Measurements from ENCODE around the gene GIMAP1.
"Not testable (repeated sequence)": the region's sequence is repeated elsewhere in the genome, so short reads cannot be mapped to it uniquely, and the experiment has no call there.

Gene GIMAP1

DNA sequence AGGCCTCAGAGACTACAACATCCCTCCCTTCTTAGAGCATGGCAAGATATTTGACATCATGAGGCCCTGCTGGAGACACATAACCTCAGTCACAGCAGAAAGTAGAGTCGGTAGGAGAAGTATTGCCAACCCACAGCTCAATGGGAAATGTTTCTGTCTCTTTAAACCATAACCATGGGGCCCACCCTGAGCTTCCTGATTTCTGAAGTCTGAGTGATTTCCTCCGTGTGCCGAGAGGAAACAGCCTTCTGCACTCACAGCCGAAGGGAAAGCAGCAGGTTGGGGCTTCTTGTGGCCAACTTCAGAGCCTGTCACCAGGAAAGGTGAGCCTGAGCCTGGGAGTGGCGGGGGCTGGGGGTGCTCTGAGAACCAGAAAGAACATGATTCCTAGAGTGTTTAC lies at the start of gene GIMAP1:
Gene GIMAP1, plus strand, starts transcription at position 246 of the 400 bp plus-strand sequence. CDS start 2,435 bp downstream, outside the sequence.
- no peak for DNase-seq (ENCODE audit: insufficient read length, low spot score)
- FAIRE-seq = no peak
- TF ChIP-seq POLR2A (IDR thresholded peaks at IDR 0.05; ENCODE audit: low read depth, low read length) = no peak

DNA sequence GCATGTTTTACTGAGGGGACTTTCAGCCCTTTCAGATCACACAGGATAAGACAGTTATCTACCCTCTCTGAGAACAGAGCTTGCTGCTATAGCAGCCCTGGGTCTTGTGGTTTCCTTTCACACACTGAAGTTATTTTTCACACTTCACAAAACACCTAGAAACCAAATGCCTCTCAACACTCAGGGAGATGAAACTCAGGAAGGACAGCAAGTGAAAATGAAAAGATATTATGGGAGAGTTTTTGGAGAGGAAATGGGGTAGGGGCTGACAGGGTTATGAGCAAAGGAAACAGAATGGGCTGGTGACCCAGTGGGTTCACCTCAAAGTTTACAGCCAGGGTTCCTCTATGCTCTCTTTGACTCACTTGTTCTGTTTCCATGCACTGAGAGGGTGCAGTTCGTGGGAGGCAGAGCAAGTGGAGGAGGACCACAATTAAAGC lies 47.9 kb upstream of the GIMAP1 start:
- FAIRE-seq = no peak
- no peak for TF ChIP-seq POLR2A (IDR thresholded peaks at IDR 0.05; ENCODE audit: low read depth, low read length)
- DNase-seq (ENCODE audit: insufficient read length, low spot score) = no peak

DNA sequence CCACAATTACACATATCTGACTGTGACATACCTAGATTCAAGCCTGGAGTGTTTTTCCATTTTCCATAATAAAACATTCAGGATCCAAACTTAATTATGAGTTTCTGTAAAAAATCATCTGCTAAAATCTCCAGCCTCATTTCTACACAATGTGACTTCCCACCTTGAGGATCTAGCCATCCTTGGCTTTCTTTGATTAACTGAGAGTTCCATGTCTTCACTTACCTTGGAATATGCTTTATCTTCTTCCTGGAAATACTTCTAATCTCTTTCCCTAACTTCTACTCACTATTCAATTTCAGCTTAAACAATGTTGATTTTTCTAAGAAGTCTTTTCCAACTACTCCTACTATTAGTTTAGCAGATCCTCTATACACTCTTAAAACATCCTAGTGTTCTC lies 47.4 kb upstream of the GIMAP1 start:
- FAIRE-seq (no peak), DNase-seq (ENCODE audit: insufficient read length, low spot score) (no peak)
- TF ChIP-seq POLR2A (IDR thresholded peaks at IDR 0.05; ENCODE audit: low read depth, low read length) = no peak

DNA sequence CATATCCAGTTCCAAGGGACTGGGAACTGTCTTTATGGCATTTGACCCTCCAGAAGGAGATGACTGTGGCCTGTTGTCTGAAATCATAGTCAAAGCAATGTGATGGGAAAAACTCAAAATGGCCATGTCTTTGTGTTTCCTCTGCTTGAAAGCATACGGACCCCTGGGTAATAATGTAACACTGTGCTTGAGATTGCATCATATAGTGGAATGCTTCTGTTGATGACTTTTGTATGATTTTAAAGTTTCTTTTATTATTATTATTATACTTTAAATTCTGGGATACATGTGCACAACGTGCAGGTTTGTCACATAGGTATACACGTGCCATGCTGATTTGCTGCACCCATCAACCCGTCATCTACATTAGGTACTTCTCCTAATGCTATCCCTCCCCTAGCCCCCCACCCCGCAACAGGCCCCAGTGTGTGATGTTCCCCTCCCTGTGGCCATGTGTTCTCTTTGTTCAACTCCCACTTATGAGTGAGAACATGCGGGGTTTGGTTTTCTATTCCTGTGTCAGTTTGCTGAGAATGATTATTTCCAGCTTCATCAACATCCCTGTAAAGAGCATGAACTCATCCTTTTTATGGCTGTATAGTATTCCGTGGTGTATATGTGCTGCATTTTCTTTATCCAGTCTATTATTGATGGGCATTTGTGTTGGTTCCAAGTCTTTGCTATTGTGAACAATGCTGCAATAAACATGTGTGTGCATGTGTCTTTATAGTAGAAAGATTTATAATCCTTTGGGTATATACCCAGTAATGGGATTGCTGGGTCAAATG lies 44.4 kb upstream of the GIMAP1 start:
- not testable (repeated sequence) for DNase-seq (ENCODE audit: insufficient read length, low spot score); FAIRE-seq

DNA sequence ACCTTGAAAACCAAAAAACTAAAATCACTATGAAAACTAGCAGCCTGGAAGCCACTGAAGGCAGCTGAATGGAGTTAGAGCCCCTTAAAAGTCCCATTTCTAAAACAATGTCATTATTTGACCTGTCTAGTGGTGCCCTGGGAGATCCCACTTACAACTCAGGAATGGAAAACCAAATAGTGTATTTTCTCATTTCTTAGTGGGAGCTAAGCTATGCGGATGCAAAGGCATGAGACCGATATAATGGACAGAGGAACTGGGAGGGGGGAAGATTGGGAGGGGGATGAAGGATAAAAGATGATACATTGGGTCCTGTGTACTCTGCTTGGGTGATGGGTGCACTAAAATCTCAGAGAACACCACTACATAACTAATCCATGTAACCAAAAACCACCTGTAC lies 40.7 kb upstream of the GIMAP1 start:
- no peak for FAIRE-seq
- no peak for TF ChIP-seq POLR2A (IDR thresholded peaks at IDR 0.05; ENCODE audit: low read depth, low read length)
- DNase-seq (ENCODE audit: insufficient read length, low spot score) = no peak

DNA sequence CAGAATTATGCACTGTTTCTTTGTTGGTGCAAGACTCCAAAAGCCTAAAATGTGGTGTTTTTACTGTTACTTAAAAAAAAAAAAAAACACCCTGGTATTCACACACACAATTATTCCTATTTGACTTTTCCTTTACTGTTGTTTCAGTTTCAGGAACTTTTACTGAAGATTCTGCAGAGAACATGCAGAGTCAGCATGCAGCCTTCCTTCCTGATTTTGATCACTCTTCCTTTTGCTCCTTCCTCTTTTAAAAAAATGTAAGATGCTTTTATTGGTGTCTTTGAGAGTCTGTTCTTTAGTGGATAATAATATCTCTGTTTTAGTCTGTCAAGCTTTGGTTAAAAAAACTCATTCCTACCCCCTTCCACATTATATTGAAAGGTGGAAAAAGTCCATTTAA lies 40.1 kb upstream of the GIMAP1 start:
- not testable (repeated sequence) for DNase-seq (ENCODE audit: insufficient read length, low spot score)

DNA sequence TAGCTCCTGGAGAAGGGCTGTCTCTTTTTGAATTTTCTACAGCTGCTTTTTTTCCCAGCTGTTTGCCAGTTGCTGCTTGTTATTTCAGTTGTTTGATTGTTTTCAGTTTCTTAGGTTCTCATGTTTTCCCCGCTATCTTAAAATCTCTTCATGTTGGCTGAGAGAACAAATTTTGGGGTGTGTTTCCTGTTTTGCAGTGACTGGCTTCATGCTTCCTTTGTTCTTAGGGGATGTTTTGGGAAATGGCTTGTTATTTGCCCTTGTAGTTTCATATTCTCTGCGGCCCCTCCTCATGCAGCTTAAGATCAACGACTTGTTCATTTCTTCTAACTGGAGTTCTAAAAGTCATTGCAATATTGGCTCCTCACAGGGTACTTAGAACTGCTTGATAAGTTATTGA lies 39.6 kb upstream of the GIMAP1 start:
- FAIRE-seq; DNase-seq (ENCODE audit: insufficient read length, low spot score): not testable (repeated sequence)

More for the DNA sequence above, 40.1 kb upstream of the GIMAP1 start:
- not testable (repeated sequence) for FAIRE-seq

DNA sequence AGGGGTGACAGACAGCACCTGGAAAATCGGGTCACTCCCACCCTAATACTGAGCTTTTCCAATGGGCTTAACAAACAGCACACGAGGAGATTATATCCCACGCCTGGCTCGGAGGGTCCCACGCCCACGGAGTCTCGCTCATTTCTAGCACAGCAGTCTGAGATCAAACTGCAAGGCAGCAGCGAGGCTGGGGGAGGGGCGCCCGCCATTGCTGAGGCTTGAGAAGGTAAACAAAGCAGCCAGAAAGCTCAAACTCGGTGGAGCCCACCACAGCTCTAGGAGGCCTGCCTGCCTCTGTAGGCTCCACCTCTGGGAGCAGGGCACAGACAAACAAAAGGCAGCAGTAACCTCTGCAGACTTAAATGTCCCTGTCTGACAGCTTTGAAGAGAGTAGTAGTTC lies 37.8 kb upstream of the GIMAP1 start:
- not testable (repeated sequence) for FAIRE-seq; DNase-seq (ENCODE audit: insufficient read length, low spot score)

DNA sequence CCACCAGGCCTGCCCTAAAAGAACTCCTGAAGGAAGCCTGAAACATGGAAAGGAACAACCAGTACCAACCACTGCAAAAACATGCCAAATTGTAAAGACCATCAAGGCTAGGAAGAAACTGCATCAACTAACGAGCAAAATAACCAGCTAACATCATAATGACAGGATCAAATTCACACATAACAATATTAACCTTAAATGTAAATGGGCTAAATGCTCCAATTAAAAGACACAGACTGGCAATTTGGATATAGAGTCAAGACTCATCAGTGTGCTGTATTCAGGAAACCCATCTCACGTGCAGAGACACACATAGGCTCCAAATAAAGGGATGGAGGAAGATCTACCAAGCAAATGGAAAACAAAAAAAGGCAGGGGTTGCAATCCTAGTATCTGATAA lies 36.0 kb upstream of the GIMAP1 start:
- not testable (repeated sequence) for FAIRE-seq; DNase-seq (ENCODE audit: insufficient read length, low spot score)

DNA sequence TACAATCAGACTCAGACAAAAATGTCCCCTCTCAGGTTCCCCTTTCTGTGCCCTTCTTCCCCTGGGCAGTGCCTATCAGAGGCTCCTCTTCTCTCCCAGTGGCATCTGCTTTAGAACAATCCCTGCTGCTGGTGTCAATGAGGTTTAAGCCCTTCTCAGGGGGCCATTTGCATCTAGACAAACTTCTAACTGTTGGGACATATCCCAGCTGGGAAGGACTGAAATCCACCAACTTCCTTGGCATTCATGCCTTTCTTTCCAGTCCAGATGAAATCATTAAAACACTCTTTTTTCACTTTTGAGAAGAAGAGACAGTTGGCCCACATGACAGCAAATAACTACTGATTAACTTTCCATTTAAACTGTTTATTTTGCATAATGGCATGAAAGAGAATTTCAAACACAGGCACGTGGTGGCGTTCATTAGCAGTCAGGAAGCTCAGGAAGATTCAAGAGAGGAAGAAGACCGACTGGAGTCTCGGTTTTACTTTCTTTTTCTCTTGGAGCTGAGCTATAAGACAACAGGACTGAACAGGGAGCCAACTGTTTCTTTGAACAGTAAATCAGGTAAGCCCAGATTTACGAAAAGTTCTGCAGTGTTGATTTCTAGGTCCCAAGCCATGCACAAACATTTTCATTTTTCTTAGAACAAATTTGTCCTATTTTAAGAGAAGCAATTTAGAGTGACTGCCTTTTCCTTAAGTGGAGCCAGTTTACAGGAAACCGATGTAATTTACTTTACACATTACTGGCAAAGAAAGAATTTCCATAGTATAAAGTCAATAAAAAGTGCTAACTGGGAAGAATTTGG lies 31.0 kb upstream of the GIMAP1 start, which contains the start of gene GIMAP2:
Gene GIMAP2, plus strand, starts transcription at position 488 of the 811 bp plus-strand sequence. CDS start 1,354 bp downstream, outside the sequence.
- DNase-seq (ENCODE audit: insufficient read length, low spot score) (peak; percentile 13), FAIRE-seq (no peak)
- TF ChIP-seq POLR2A (IDR thresholded peaks at IDR 0.05; ENCODE audit: low read depth, low read length) = no peak

DNA sequence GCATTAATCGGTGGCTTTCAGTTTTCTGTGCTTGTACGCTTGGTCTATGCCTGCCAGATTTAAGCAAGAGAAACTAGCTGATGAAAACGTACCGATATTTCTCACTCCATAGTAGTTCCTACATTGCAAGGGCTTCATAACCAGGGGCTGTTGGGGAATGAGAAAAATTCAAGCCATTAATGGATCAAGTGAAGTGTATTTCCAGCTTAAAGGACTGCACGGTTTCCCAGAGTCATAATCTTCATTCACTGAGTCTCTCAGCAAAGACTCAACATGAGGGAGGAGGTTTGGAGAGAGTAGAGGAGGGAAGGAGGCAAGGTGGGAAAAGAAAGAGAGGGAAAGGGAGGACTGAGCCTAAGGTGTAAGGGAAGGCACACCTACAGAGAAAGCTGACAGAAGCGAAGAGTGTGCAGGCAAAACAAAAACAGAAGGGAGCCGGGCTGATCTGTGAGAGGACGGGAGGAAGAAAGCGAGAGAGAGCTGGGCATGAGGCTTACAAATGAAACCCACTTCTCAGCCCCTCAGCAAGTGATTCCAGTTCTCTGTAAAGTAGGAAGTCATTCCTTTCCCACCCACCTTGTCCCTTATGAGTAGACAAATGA lies 30.3 kb upstream of the GIMAP1 start:
- FAIRE-seq (no peak), DNase-seq (ENCODE audit: insufficient read length, low spot score) (no peak)
- TF ChIP-seq POLR2A (IDR thresholded peaks at IDR 0.05; ENCODE audit: low read depth, low read length) = no peak

DNA sequence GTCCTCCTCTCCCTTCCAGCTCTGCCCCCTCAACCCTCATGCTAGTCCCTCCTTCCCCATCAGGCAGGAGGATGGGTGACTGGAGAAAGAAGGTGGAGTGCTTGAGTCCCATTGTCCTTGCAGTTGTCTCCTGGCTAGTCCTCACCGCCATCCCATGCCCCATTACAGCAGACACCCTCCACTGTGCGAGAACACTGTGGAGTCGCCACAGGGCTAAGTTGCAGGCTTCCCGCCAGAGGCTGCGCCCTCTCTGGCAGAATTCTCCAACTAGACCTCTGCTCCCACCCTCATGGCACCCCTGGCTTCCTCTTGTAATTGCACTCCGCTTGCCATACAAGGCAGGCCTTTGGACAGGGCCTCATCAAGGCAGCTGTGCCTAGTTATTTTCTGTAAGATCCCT lies 27.8 kb upstream of the GIMAP1 start:
- FAIRE-seq (no peak), DNase-seq (ENCODE audit: insufficient read length, low spot score) (no peak)
- TF ChIP-seq POLR2A (IDR thresholded peaks at IDR 0.05; ENCODE audit: low read depth, low read length) = no peak

DNA sequence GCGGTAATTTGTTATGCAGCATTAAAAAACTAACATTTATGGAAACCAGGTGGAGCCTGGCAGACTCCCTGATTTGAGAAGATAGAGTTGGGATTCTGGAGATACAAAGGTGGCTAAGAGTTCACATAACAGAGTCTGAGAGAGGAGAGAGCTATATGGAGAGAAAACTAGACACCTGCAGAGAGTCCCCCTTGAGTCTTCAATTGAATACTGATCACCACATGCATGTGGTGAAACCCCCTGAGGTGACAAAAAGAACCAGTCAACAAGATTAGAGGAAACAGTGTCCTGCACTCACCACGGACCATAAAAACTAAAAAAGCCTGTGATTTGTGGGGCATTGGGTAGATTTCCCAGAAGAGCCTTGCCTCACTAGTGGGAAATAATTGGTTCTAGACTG lies 20.8 kb upstream of the GIMAP1 start:
- no peak for FAIRE-seq
- no peak for TF ChIP-seq POLR2A (IDR thresholded peaks at IDR 0.05; ENCODE audit: low read depth, low read length)
- no peak for DNase-seq (ENCODE audit: insufficient read length, low spot score)

DNA sequence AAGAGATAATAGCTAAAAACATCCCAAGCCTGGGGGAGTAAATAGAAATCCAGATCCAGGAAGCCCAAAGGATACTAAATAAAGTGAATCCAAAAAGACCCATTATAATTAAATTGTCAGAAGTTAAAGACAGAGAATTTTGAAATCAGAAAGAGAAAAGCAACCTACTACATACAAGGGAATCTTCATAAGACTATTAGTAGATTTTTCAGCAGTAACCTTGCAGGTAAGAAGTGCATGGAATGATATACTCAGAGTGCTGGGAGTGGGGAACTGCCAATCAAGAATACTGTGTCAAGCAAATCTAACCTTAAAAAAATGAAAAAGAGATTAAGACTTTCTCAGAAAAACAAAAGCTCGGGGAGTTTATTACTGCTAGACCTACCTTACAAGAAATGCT lies 13.2 kb upstream of the GIMAP1 start:
- DNase-seq (ENCODE audit: insufficient read length, low spot score) (no peak), FAIRE-seq (no peak)
- TF ChIP-seq POLR2A (IDR thresholded peaks at IDR 0.05; ENCODE audit: low read depth, low read length) = no peak

All from H54 (cell line).